Activated B cell treated with CpG ODN at 0.5 μM for 24 hours (primary cell): Measurements from ENCODE around the gene DBH. TPM values are rescaled to one million over a fixed set of nuclear protein-coding genes. Genes with fewer than 3 reads are reported as not detected.
"Not testable (repeated sequence)": the region's sequence is repeated elsewhere in the genome, so short reads cannot be mapped to it uniquely, and the experiment has no call there.

ENCODE experiments used
- ATAC-seq: fragments of 200-7000 bp; cut with Tn5 transposase; one replicate; pipeline ENCODE4 v1.10.0; 2021; ENCODE audit warnings: low read depth, mild to moderate bottlenecking, moderate library complexity
- CTCF ChIA-PET: fragments of 350-600 bp; sonication (Branson Sonifier 250); formaldehyde crosslinking; loops from one replicate; lab custom pipeline; 2021; ENCODE audit warnings: antibody characterized with exemption; lab: Charles Lee
- POLR2A ChIA-PET: fragments of 350-600 bp; sonication (Branson Sonifier 250); formaldehyde crosslinking; loops from one replicate; lab custom pipeline; 2021; ENCODE audit warnings: antibody characterized with exemption; lab: Charles Lee
- DNase-seq: peaks from one replicate; pipeline ENCODE4 v3.0.0; 2022
- H3K27ac Mint-ChIP-seq: one replicate; pipeline ENCODE4 v1.8.0; 2020; ENCODE audit warnings: mixed read lengths
- H3K27me3 Mint-ChIP-seq: one replicate; pipeline ENCODE4 v1.8.0; 2021; ENCODE audit warnings: mixed read lengths
- H3K36me3 Mint-ChIP-seq: one replicate; pipeline ENCODE4 v1.8.0; 2021; ENCODE audit warnings: low read depth, mixed read lengths
- H3K4me1 Mint-ChIP-seq: one replicate; pipeline ENCODE4 v1.8.0; 2021; ENCODE audit warnings: mixed read lengths
- H3K4me3 Mint-ChIP-seq: one replicate; pipeline ENCODE4 v1.8.0; 2020; ENCODE audit warnings: mild to moderate bottlenecking, mixed read lengths
- H3K9me3 Mint-ChIP-seq: one replicate; pipeline ENCODE4 v1.8.0; 2020; ENCODE audit warnings: mixed read lengths
- CTCF ChIP-seq: fragments of 200-600 bp; IDR thresholded peaks from one replicate; pipeline ENCODE4 v1.8.0; 2022; ENCODE audit warnings: antibody characterized with exemption, mild to moderate bottlenecking
- intact Hi-C: fragments of 100-400 bp; cut with micrococcal nuclease; formaldehyde crosslinking; loops from one replicate; pipeline ENCODE4 v1.15.1; 2024
- total RNA-seq: library from RNA; stranded (reverse); gene quantifications from 2 replicates; pipeline ENCODE4 v1.2.3, GENCODE V29; 2022

DBH gene
- total RNA-seq, 1 donor from 2014 or later, result not detected

- DNase-seq, result no peak
- CTCF ChIA-PET, result no interaction called here
- intact Hi-C loops, result no loop called here
- Mint-ChIP-seq H3K4me3 (no peak overlapping the region), H3K36me3 (no peaks in the 10 kb centered on the region), H3K9me3 (peaks cover 11% of the 10 kb centered on the region), H3K27me3 (peaks cover 18% of the 10 kb centered on the region), H3K4me1 (peaks cover 6% of the 10 kb centered on the region), H3K27ac (no peak overlapping the region)
- no peak for TF ChIP-seq CTCF
- ATAC-seq, result no peak
- POLR2A ChIA-PET, result no interaction called here
Observed at GRCh38 chr9:133621725-133622267, 14.4 kb upstream of the DBH start.

GRCh38 chr9:133622555-133622954 is 13.6 kb upstream of the DBH start:
- no peak for DNase-seq
- POLR2A ChIA-PET, result no interaction called here
- intact Hi-C loops, result no loop called here

GRCh38 chr9:133626008-133626407 is 10.2 kb upstream of the DBH start:
- ATAC-seq, H3K4me1 Mint-ChIP-seq, H3K36me3 Mint-ChIP-seq, DNase-seq, intact Hi-C loops, H3K27ac Mint-ChIP-seq, CTCF ChIA-PET, POLR2A ChIA-PET, H3K4me3 Mint-ChIP-seq: not testable (repeated sequence)
- H3K27me3 Mint-ChIP-seq, result peaks cover 14% of the 10 kb centered on the region
- peaks cover 17% of the 10 kb centered on the region for H3K9me3 Mint-ChIP-seq

More at GRCh38 chr9:133622555-133622954, 13.6 kb upstream of the DBH start:
- Mint-ChIP-seq H3K27ac (no peak overlapping the region), H3K4me3 (no peak overlapping the region), H3K27me3 (peaks cover 18% of the 10 kb centered on the region), H3K9me3 (peaks cover 17% of the 10 kb centered on the region), H3K4me1 (peaks cover 6% of the 10 kb centered on the region), H3K36me3 (no peaks in the 10 kb centered on the region)
- TF ChIP-seq CTCF, result no peak
- no peak for ATAC-seq
- CTCF ChIA-PET, result no interaction called here

GRCh38 chr9:133627341-133627740 is 8.8 kb upstream of the DBH start:
- H3K27me3 Mint-ChIP-seq, result peaks cover 10% of the 10 kb centered on the region
- TF ChIP-seq CTCF, result no peak
- DNase-seq, result no peak
- no peaks in the 10 kb centered on the region for H3K4me1 Mint-ChIP-seq
- ATAC-seq, result no peak
- H3K4me3 Mint-ChIP-seq, result no peak overlapping the region
- no peaks in the 10 kb centered on the region for H3K36me3 Mint-ChIP-seq
- intact Hi-C loops, result no loop called here
- ChIA-PET POLR2A (no interaction called here), CTCF (interaction anchor here (1.4 kb wide), 1 partner anchor 155 kb away, joined by 3 read pairs; no protein-coding TSS in a partner anchor)
- peaks cover 17% of the 10 kb centered on the region for H3K9me3 Mint-ChIP-seq
- no peak overlapping the region for H3K27ac Mint-ChIP-seq

GRCh38 chr9:133628766-133629165 is 7.4 kb upstream of the DBH start:
- H3K4me1 Mint-ChIP-seq, result no peaks in the 10 kb centered on the region
- intact Hi-C loops, result no loop called here
- POLR2A ChIA-PET, result no interaction called here
- no peak for DNase-seq
- TF ChIP-seq CTCF, result no peak
- H3K9me3 Mint-ChIP-seq, result peaks cover 17% of the 10 kb centered on the region
- peaks cover 11% of the 10 kb centered on the region for H3K27me3 Mint-ChIP-seq
- CTCF ChIA-PET, result interaction anchor here (1.4 kb wide), 1 partner anchor 154 kb away, joined by 3 read pairs; no protein-coding TSS in a partner anchor
- H3K36me3 Mint-ChIP-seq, result no peaks in the 10 kb centered on the region
- no peak for ATAC-seq
- H3K4me3 Mint-ChIP-seq, result no peak overlapping the region
- H3K27ac Mint-ChIP-seq, result no peak overlapping the region
